ENCODE data around the gene MYRIP.

MYRIP gene

DNA sequence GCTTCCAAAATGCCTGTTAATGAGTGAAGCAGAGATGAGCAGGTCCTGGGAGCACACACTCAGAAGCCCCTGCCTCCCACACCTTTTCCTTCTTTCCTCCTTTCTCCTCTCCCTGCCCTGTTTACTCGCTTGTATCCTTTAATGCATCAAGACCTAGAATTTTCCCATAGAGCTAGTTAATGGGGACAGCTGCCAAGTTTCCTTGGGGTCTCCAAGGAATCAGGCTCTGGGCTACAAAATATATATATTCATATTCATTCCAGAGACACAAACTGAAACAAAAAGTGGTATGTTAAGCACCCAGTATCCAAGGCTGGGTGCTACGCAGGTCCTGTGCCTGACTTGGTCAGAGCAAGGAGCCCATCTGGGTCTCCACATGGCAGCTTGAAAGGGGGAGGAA, 235.6 kb downstream of the MYRIP start:
- DNase-seq (ENCODE audit: low read depth) = no peak
- TF ChIP-seq, protein P1, sequence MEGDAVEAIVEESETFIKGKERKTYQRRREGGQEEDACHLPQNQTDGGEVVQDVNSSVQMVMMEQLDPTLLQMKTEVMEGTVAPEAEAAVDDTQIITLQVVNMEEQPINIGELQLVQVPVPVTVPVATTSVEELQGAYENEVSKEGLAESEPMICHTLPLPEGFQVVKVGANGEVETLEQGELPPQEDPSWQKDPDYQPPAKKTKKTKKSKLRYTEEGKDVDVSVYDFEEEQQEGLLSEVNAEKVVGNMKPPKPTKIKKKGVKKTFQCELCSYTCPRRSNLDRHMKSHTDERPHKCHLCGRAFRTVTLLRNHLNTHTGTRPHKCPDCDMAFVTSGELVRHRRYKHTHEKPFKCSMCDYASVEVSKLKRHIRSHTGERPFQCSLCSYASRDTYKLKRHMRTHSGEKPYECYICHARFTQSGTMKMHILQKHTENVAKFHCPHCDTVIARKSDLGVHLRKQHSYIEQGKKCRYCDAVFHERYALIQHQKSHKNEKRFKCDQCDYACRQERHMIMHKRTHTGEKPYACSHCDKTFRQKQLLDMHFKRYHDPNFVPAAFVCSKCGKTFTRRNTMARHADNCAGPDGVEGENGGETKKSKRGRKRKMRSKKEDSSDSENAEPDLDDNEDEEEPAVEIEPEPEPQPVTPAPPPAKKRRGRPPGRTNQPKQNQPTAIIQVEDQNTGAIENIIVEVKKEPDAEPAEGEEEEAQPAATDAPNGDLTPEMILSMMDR (IDR thresholded peaks at IDR 0.05; ENCODE audit: insufficient read depth, low read depth, low read length, missing control alignments) = no peak
- H3K4me3 ChIP-seq (ENCODE audit: low read depth, low read length) = no peak overlapping the region

DNA sequence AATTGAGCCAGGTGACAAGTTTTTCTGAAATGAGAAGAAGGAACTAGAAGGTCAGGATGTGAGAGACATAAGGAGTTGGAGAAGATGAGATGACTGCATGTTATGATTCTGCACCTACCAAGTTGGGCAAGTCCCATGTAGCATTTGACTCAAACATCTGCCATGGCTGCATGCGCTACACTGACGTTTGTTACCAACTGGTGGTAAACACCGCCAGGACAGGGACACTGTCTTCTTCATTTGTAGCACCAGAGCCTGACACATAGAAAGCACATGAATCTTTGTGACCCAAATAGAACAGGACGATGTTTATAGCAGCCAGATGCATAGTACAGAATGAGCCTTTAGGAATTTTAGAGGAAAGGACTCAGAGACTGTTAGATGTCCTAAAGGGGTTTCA, 236.7 kb downstream of the MYRIP start:
- TF ChIP-seq, protein P1 (IDR thresholded peaks at IDR 0.05; ENCODE audit: insufficient read depth, low read depth, low read length, missing control alignments) = no peak
- DNase-seq (ENCODE audit: low read depth) = no peak
- H3K4me3 ChIP-seq (ENCODE audit: low read depth, low read length) = no peak overlapping the region

- TF ChIP-seq, protein P1 (IDR thresholded peaks at IDR 0.05; ENCODE audit: insufficient read depth, low read depth, low read length, missing control alignments) = no peak
- no peak for DNase-seq (ENCODE audit: low read depth)
- H3K4me3 ChIP-seq (ENCODE audit: low read depth, low read length) = no peak overlapping the region
Observed at GRCh38 chr3:40047406-40047805, 238.0 kb downstream of the MYRIP start.

- TF ChIP-seq, protein P1 (IDR thresholded peaks at IDR 0.05; ENCODE audit: insufficient read depth, low read depth, low read length, missing control alignments) = no peak
- no peak for DNase-seq (ENCODE audit: low read depth)
- H3K4me3 ChIP-seq (ENCODE audit: low read depth, low read length) = no peak overlapping the region
Observed at GRCh38 chr3:40053663-40054062, 244.3 kb downstream of the MYRIP start.

- TF ChIP-seq, protein P1 (IDR thresholded peaks at IDR 0.05; ENCODE audit: insufficient read depth, low read depth, low read length, missing control alignments) = no peak
- no peak overlapping the region for H3K4me3 ChIP-seq (ENCODE audit: low read depth, low read length)
- DNase-seq (ENCODE audit: low read depth) = no peak
Observed at GRCh38 chr3:40054568-40055222, 245.3 kb downstream of the MYRIP start.

DNA sequence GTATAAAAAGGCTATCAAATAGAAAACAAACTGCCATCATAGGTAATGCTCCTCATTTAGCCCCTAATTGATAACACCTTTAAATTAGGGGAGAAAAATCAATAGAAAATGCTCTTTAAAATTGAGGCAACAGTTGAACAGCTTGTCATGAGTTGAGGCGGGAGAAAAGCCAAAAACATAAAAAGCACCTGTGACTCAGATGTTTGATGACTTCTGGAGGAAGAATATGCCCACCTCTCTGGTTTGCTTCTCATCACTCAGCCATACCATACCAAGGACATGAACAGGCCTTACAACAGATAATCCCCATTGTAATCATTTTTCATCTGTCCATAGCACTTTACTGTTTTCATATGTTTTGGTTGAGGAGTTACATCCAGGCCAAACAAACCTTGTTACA, 246.0 kb downstream of the MYRIP start:
- TF ChIP-seq, protein P1 (IDR thresholded peaks at IDR 0.05; ENCODE audit: insufficient read depth, low read depth, low read length, missing control alignments) = no peak
- DNase-seq (ENCODE audit: low read depth) = no peak
- H3K4me3 ChIP-seq (ENCODE audit: low read depth, low read length) = no peak overlapping the region

DNA sequence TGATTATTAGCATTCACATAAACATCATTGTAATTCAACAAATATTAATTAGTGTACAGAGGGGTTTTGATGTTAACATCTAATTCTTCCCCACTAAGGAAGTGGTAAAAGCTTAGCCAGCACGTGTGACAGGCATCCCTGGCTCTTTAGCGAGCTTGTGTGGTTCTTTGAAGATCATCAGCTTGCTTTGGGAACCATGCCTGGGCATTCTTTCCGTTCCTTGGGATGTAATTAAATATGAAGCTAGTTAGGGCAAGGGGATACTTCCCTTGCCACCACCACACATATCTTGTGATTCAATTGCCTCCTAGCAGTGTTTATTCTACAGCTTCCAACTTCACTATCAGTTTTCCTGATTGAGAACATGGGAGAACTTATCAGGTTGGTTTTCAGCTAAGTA, 246.5 kb downstream of the MYRIP start:
- TF ChIP-seq, protein P1 (IDR thresholded peaks at IDR 0.05; ENCODE audit: insufficient read depth, low read depth, low read length, missing control alignments) = no peak
- no peak for DNase-seq (ENCODE audit: low read depth)

More for the DNA sequence above, 246.5 kb downstream of the MYRIP start:
- H3K4me3 ChIP-seq (ENCODE audit: low read depth, low read length) = no peak overlapping the region

All from GM12865 (cell line).